ENCODE data around the gene FDPS. TPM values are rescaled to one million over a fixed set of nuclear protein-coding genes. Genes with fewer than 3 reads are reported as not detected.

The FDPS gene
- polyA plus RNA-seq, 3 donors from 2014 or later: 173 to 279 (median 206) TPM

DNA sequence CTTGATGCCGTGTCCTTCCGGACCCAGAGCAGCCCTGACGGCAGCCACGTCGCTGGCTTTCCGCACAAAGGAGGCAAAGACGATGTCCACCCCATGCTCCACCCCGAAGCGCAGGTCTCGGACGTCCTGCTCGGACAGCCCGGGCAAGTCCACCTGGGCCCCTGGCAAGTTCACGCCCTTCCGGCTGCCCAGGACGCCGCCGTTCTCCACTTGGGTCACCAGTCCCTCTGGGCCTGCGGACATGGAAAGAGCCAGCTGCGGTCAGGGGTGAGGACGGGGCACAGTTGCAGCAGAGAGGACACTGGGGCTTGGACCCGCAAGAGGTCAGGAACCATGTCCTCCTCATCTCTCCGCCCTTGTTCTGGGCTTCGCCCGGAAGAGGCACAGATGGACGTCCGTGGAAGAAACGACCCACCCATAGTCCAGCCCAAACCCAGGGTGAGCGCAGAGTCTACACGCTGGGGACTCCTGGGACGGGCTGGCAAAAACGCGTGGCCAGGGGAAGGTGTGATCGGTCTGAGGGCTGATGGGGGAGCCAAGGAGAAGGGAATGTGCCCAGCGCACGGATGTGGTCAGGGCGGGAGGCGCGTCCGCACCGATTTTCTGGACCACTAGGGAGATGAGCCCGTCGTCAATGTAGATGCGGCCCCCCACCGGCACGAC is 14.0 kb upstream of the FDPS start:
- Mint-ChIP-seq H3K4me3 (peak overlapping the region in 1 of 5 donors; percentile 5), H3K27ac (no peak overlapping the region), H3K9me3 (no peaks in the 10 kb centered on the region), H3K36me3 (peaks cover 0 to 4% (median 0%) of the 10 kb centered on the region in 3 donors), H3K27me3 (ENCODE audit: low read depth in 3 of 3) (peaks cover 9 to 18% (median 14%) of the 10 kb centered on the region in 3 donors), H3K4me1 (no peaks in the 10 kb centered on the region)
- DNase-seq: no peak

DNA sequence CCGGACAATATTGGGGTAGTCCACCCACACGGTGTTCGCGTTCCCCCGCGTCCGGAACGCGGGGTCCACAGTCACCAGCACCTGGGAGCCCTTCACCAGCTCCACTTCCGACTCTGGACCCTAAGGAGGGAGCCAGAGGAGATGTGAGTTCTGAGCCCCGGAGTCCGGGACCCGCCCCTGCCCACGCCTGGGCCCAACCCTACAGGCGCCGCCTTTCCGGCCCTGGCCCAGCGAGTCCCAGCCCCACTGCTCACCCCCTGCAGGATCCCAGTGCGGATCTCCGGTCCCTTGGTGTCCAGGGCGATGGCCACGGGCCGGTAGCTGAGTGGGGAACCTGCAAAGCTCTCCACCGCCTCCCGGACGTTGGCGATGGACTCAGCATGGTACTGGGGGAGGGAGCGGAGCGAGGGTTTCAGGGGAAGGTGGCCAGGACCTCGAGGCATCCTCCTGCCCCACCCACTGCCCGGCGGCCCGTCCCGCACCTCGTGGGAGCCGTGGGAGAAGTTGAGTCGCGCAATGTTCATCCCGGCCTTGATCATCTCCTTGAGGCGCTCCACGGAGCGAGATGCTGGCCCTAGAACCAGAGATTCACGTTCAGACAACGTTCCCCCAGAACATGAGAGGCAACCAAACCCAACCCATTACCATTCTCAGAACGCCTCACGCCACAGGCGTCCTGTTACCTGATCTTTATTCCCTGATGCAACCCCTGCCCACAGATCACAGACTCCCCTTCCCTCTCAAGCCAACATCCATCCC is 13.3 kb upstream of the FDPS start:
- Mint-ChIP-seq H3K36me3 (peaks cover 0 to 4% (median 0%) of the 10 kb centered on the region in 3 donors), H3K27ac (no peak overlapping the region), H3K9me3 (no peaks in the 10 kb centered on the region)

DNA sequence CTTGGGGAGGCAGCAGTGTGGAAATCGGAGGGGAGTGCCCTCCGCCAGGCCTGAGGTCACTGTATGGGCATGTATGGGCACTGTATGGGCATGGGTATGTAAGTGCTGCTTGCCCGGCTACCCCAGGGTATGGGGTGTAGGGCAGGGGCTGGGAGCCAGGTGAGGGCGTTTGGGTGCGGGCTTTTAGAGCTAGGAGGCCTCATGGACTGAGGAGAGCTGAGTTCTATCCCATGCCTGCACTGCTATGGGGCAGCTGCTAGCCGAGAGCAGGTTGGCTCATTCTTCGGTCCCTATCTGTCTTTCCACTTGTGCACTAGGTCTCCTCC is 12.8 kb upstream of the FDPS start:
- no peaks in the 10 kb centered on the region for H3K9me3 Mint-ChIP-seq
- DNase-seq: no peak
- peaks cover 0 to 4% (median 0%) of the 10 kb centered on the region in 3 donors for H3K36me3 Mint-ChIP-seq
- peaks cover 9 to 18% (median 14%) of the 10 kb centered on the region in 3 donors for H3K27me3 Mint-ChIP-seq (ENCODE audit: low read depth in 3 of 3)
- no peak overlapping the region for H3K4me3 Mint-ChIP-seq
- no peaks in the 10 kb centered on the region for H3K4me1 Mint-ChIP-seq
- H3K27ac Mint-ChIP-seq: no peak overlapping the region

More for the DNA sequence above, 13.3 kb upstream of the FDPS start:
- DNase-seq: no peak
- H3K4me3 Mint-ChIP-seq: no peak overlapping the region
- H3K4me1 Mint-ChIP-seq: no peaks in the 10 kb centered on the region
- peaks cover 9 to 18% (median 14%) of the 10 kb centered on the region in 3 donors for H3K27me3 Mint-ChIP-seq (ENCODE audit: low read depth in 3 of 3)

DNA sequence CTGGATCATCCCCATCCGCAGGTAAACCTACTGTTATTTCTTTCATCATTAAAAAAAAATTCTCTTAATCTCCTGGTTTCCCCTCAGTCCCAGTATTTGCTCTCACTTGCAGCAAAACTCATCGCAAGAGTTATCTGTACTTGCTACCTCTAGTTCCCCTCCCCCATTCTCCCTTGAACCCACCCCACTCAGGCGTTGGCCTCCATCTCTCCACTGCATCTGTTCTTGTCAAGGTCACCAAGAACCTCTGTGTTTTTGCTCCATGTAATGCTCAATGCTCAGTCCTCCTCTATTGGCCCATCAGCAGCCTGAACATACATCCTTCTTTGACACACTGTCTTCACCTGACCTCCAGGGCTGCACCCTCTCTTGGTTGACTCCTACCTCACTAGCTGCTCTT is 12.0 kb upstream of the FDPS start:
- DNase-seq: no peak
- Mint-ChIP-seq H3K27ac (no peak overlapping the region), H3K27me3 (ENCODE audit: low read depth in 3 of 3) (peaks cover 9 to 18% (median 14%) of the 10 kb centered on the region in 3 donors)

DNA sequence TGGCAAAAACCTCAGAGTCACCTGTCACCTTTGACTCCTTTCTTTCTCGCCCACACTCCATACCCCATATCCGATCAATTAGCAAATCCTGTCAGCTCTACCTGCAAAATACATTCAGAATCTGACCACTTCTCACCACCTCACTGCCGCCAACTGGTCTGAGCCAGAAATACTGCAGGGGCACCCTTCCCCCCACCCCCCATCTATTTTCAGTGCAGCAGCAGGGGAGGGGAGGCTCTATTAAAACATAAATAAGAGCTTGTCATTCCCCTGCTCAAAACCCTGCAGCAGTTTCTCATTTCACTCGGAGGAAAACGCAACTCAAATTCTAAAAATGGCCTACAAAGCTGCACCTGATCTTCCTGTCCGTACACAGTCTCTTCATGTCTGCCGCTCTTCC is 11.3 kb upstream of the FDPS start:
- Mint-ChIP-seq H3K36me3 (peaks cover 0 to 4% (median 0%) of the 10 kb centered on the region in 3 donors), H3K9me3 (no peaks in the 10 kb centered on the region), H3K4me3 (no peak overlapping the region), H3K27ac (no peak overlapping the region), H3K27me3 (ENCODE audit: low read depth in 3 of 3) (peaks cover 9 to 18% (median 12%) of the 10 kb centered on the region in 3 donors), H3K4me1 (no peaks in the 10 kb centered on the region)
- no peak for DNase-seq

More for the DNA sequence above, 12.0 kb upstream of the FDPS start:
- Mint-ChIP-seq H3K4me1 (no peaks in the 10 kb centered on the region), H3K4me3 (no peak overlapping the region), H3K9me3 (no peaks in the 10 kb centered on the region), H3K36me3 (peaks cover 0 to 4% (median 0%) of the 10 kb centered on the region in 3 donors)

DNA sequence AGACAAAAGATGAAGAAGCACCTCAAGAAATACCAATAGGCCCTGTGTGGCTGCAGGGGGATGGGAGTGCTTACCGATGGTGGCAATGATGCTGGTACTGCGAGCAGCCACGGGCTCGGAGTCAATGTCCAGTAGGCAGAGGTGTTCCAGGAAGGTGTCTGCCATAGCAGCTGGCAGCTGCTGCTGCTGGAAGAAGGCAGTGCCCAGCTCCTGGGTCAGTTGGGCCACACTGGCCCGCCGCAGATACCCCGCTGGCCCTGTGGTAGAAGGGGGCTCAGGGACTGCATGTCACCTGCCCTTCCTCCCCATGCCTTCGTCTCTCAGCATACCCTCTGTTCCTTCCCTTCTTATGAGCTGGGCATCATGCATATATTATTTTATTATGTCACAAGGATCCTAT is 8.6 kb upstream of the FDPS start:
- Mint-ChIP-seq H3K9me3 (peaks cover 0 to 1% (median 0%) of the 10 kb centered on the region in 6 donors), H3K36me3 (peaks cover 0 to 4% (median 0%) of the 10 kb centered on the region in 3 donors), H3K27ac (no peak overlapping the region), H3K4me3 (no peak overlapping the region), H3K4me1 (no peaks in the 10 kb centered on the region), H3K27me3 (ENCODE audit: low read depth in 3 of 3) (peaks cover 6 to 19% (median 7%) of the 10 kb centered on the region in 3 donors)
- DNase-seq: no peak

DNA sequence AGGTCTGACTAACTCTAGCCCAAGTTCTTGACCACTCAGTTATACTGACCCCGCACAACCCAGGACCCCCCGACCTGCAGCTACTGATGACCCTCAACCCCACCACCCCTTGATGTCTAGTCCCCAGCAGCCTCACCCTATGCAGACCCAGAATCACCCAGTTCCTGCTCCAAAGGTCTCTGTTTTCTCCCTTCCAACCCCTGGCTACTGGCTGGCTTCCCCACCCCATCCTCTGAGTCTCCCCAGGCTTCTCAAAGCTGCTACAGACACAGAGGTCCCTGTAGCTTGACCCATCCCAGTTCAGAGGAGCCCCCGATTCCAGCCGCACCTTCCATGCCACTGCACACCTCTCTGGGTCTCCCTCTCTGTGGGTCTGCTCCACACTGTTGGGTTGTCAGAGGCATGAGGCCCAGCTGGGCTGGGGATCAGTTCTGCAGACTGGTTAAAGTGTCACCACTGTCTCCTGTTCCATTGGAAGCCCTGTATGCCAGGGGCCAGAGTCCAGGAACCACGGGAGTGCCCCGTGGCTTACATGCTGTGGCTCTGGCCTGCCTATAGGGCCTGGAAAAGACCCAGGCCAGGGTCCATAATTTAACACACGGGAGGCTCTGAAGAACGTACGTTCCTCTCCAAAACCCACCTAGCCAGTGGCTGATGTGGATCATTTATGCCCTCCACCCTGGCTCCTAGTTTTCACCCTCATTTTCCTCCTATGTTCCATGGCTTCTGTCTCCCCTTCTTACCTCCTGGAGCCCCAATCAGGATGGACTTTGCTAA is 7.9 kb upstream of the FDPS start:
- H3K27ac Mint-ChIP-seq: no peak overlapping the region

DNA sequence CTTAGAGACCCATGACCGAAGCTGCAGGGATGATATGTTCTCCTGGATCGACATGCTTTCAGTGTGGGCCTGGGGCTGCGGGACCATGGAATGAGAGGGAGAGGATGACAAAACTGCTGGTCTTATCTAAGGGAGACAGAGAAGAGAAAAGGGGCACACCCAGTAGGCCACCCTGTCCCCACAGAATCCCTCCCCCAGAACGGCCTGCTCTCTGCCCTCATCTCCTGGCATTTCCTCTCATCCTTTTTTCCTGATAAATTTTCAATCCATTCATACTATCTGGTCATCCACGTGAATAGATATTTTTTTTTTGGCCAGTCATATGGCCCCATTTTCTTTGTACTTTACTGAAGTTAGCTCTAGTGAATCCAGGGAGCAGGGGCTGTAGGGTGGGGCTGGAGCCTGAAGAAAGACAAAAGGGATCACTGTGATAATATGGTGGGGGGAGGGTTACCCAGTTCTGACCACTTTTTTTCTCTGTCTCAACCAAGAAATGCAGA is 7.3 kb upstream of the FDPS start, which contains the start of gene PKLR:
TSS of gene PKLR (minus strand) at position 97 of the 500 bp plus-strand sequence. CDS start at position 54, 43 bp downstream.
- Mint-ChIP-seq H3K9me3 (peaks cover 0 to 1% (median 0%) of the 10 kb centered on the region in 6 donors), H3K4me1 (no peaks in the 10 kb centered on the region), H3K4me3 (no peak within 1 kb of the TSS), H3K27ac (no peak within 1 kb of the TSS), H3K36me3 (peaks cover 0 to 4% (median 0%) of the 10 kb centered on the region in 3 donors), H3K27me3 (ENCODE audit: low read depth in 3 of 3) (peaks cover 4 to 19% (median 5%) of the 10 kb centered on the region in 3 donors)
- no peak for DNase-seq

More for the DNA sequence above, 7.9 kb upstream of the FDPS start:
- Mint-ChIP-seq H3K36me3 (peaks cover 0 to 4% (median 0%) of the 10 kb centered on the region in 3 donors), H3K9me3 (peaks cover 0 to 1% (median 0%) of the 10 kb centered on the region in 6 donors), H3K4me1 (no peaks in the 10 kb centered on the region), H3K4me3 (no peak overlapping the region), H3K27me3 (ENCODE audit: low read depth in 3 of 3) (peaks cover 4 to 19% (median 6%) of the 10 kb centered on the region in 3 donors)
- DNase-seq: no peak

DNA sequence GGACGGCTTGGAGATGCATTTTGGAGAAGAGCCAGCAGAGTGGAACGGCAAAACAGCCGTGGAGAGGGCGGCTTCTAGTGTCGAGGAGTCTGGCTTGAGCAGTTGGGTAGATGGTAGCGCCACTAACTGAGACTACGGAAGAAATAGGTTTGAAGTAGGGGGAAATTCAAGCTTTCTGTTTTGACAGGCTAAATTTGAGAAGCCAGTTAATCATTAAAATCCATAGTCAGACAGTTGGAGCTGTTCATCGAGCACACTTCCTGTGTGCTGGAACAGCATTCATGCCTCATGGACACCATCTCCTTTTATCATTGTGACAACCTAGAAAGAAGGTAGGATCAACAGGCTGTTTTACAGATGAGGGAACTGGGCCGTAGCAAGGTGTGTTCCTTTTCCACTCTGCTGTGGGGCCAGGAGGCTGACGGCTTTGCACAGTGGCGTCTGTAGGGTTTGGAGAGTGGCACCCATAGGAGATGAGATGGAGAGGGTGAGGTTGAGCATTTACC is 4.1 kb upstream of the FDPS start:
- peaks cover 5 to 9% (median 5%) of the 10 kb centered on the region in 3 donors for H3K27me3 Mint-ChIP-seq (ENCODE audit: low read depth in 3 of 3)
- no peak overlapping the region for H3K27ac Mint-ChIP-seq
- no peaks in the 10 kb centered on the region for H3K36me3 Mint-ChIP-seq
- H3K4me3 Mint-ChIP-seq: no peak overlapping the region
- H3K4me1 Mint-ChIP-seq: peaks cover 16% of the 10 kb centered on the region in 2 donors
- peaks cover 0 to 1% (median 0%) of the 10 kb centered on the region in 6 donors for H3K9me3 Mint-ChIP-seq
- no peak for DNase-seq

DNA sequence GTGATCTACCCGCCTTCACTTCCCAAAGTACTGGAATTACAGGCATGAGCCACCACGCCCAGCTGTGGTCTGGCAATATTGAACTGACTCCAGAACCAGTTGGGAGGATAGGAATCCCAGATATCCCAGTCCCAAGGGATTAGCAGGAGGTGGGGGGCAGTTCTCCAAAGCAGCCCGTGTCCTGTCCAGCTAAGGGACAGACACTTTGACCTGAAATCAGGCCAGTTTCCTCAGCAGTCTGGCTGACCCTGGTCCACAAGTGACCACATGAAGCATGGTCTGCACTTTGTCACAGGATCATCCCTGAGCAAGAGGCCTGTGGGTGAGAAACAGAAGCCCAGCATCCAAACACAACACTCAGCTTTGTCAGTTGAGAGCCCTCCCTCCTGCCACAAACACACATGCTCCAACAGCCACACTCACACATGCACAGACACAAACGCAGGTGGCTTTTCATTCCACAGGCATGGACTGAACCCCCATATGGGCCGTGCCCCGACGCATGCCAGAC is 2.7 kb upstream of the FDPS start:
- H3K36me3 Mint-ChIP-seq: no peaks in the 10 kb centered on the region
- no peak for DNase-seq
- H3K27me3 Mint-ChIP-seq (ENCODE audit: low read depth in 3 of 3): peaks cover 5 to 9% (median 5%) of the 10 kb centered on the region in 3 donors
- peaks cover 26 to 29% of the 10 kb centered on the region in 2 donors for H3K4me1 Mint-ChIP-seq
- H3K9me3 Mint-ChIP-seq: peaks cover 0 to 1% (median 0%) of the 10 kb centered on the region in 6 donors
- no peak overlapping the region for H3K4me3 Mint-ChIP-seq
- H3K27ac Mint-ChIP-seq: peak overlapping the region in 2 of 6 donors; percentile 86 to 96

DNA sequence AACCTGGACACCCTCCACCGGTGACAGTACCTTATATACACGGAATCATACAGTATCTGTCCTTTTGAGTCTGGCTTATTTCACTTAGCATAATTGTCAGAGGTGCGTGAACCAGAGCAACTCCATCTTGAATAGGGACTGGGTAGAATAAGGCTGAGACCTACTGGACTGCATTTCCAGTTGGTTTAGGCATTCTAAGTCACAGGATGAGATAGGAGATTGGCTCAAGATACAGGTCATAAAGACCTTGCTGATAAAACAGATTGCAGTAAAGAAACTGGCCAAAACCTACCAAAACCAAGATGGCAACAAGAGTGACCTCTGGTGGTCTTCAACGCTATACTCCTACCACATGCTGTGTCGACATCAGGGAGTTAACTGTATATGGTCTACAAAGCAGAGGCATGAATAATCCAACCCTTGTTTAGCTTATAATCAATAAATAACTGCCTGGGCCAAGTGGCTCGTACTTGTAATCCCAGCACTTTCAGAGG is 1.4 kb upstream of the FDPS start:
- H3K4me3 Mint-ChIP-seq: peak overlapping the region in 4 of 5 donors; percentile 18 to 51 (median 34)
- peaks cover 5 to 12% (median 5%) of the 10 kb centered on the region in 3 donors for H3K27me3 Mint-ChIP-seq (ENCODE audit: low read depth in 3 of 3)
- peak in 1 of 3 donors; percentile 24 for DNase-seq
- H3K4me1 Mint-ChIP-seq: peaks cover 32 to 35% of the 10 kb centered on the region in 2 donors
- H3K27ac Mint-ChIP-seq: peak overlapping the region; percentile 83 to 100 (median 97)
- no peaks in the 10 kb centered on the region for H3K36me3 Mint-ChIP-seq
- peaks cover 0 to 1% (median 0%) of the 10 kb centered on the region in 6 donors for H3K9me3 Mint-ChIP-seq

DNA sequence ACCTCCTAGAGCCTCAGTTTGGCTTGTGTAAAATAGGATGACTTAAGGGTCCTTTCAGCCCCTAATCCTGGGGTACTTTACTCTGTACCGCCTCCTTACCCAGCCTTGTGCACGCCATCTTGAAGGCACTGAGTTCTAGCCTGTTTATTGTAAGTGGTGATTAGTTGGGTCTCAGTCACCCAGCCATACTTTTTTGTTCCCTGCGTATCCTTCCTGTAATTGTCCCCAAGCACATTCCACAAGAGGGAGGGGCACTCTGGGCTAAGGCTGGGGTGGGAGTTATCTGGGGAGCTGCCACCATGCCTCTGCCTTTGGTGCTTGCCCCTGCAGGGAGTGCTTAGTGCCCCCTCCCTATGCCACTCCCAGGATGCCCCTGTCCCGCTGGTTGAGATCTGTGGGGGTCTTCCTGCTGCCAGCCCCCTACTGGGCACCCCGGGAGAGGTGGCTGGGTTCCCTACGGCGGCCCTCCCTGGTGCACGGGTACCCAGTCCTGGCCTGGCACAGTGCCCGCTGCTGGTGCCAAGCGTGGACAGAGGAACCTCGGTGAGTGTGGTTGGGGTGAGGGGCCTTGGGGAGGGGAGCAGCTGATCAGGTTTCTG is 856 bp downstream of the FDPS start:
- peak overlapping the region; percentile 96 to 100 (median 98) for H3K27ac Mint-ChIP-seq
- no peaks in the 10 kb centered on the region for H3K9me3 Mint-ChIP-seq
- peaks cover 32 to 35% of the 10 kb centered on the region in 2 donors for H3K4me1 Mint-ChIP-seq
- peaks cover 0 to 5% (median 0%) of the 10 kb centered on the region in 3 donors for H3K36me3 Mint-ChIP-seq
- peaks cover 3 to 10% (median 5%) of the 10 kb centered on the region in 3 donors for H3K27me3 Mint-ChIP-seq (ENCODE audit: low read depth in 3 of 3)
- DNase-seq: no peak
- peak overlapping the region; percentile 96 to 98 (median 97) for H3K4me3 Mint-ChIP-seq
